CD1c-positive myeloid dendritic cell (primary cell): Measurements from ENCODE around the gene XRCC6.
"Not testable (repeated sequence)": the region's sequence is repeated elsewhere in the genome, so short reads cannot be mapped to it uniquely, and the experiment has no call there.

Source experiments
- DNase-seq: peaks from one replicate; pipeline ENCODE4 v3.0.0-alpha.2; 2016; ENCODE audit errors: extremely low spot score

XRCC6 gene

DNA sequence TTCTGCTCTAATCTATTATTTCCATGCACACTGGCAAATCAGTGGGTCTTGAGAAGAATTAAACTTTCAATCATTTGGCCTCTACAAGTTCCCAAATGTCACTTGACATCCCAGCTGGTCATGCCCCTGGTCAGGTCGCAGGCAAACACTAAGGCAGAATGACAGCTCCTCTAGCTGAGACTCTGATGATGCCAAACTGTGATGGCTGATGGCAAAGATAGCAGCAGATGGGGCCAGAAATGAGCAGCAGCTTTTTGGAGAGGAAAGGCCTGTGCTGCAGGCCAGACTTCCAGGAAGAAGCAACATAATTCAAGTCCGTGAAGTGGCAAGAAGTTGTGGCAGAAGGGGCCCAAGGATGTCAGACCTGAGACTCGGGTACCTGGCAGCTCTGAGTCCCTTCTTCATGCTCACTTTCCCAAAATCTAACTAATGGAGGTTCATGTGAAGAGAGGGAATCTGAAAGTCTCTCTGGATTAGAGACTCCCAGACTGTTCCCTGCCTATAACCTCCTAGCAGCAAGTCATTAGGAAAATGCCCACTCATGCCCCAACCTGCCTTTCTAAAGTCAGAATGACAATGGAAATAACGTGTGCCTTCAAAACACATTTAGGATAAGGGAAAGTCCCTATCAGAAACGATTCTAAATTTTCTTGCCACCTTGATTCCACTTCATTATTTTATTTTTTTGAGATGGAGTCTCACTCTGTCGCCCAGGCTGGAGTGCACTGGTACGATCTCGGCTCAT lies 22.0 kb upstream of the XRCC6 start:
- no peak for DNase-seq

DNA sequence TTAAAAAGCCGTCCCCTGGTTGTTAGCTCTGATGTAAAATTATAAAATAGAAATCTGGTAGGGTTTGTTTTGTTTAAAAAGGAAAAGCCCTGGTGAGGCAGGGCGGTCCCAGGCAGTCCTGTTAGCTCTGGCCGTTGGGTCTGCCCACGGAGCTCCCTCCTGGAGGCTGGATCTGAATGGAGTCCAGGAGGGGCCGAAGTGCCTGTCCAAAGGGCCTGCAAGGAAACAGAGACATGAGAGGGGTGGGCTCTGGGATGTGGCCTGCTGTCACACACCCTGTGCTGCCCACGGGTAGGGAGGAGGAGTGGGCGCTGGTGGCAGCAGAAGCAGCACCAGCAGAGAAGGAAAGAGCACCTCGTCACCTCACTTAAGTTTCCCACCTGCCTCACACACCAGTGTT lies 20.1 kb upstream of the XRCC6 start:
- DNase-seq: no peak

DNA sequence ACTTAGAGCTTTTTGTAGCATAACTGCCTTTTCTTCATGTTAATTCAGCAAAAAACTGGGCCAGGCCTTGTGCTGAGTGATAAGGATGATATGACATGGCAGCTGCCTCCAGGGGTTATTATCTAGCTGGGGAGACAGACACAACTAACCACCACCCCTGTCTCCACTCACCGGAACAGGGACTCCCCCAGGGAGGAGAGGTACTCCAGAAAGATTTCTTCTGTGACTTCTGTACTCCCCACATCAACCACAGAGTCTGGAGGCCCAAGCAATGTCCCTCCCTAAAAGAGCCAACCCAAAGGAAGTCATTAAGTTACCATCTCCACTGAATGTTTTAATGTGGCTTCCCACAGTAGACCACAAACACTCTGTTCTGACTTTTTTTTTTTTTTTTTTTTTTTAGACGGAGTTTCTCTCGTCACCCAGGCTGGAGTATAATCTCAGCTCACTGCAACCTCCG lies 17.2 kb upstream of the XRCC6 start:
- no peak for DNase-seq

DNA sequence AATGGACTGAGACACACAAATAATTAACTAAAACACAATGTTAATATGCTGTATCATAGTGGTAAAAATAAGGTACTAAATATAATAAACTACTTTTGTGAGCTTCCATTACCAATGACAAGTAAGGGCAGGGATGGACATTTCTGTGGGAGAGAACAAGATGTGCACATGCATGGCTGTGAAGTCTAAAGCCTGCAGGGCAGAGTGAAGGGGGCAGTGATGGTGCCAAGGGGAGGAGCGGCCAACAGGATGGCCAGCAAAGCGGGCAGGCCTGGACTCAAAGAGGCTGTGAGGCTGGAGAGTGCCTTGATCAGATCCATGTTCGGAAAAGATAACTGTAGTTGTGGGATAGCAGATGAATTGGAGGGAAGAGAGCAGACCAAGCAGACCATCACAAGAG lies 12.7 kb upstream of the XRCC6 start:
- no peak for DNase-seq

DNA sequence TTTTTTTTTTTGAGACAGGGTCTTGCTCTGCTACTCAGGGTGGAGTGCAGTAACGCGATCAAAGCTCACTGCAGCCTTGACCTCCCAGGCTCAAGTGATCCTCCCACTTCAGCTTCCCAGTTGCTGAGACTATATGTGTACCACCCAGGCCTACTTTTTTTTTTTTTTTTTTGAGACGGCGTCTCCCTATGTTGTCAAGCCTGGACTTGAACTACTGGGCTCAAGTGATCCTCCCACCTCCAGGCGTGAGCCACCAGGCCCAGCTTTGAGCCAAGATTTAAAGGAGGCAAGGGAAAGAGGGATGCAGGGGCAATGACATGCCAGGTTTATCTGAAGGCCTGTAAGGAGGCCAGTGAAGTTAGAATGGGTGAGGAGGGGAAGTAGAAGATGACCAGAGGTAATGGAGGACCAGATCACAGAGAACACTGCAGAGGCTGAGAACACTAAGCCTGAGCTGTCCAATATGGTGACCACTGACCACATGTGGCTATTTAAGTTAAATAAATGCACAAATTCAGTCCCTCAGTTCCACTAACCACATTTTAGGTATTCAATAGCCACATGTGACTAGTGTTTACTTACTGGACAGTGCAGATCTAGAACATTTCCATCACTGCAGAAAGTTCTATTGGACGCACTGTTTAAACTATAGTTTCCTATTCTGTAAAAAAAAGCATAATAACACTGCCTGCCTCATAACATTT lies 8.3 kb upstream of the XRCC6 start:
- no peak for DNase-seq

DNA sequence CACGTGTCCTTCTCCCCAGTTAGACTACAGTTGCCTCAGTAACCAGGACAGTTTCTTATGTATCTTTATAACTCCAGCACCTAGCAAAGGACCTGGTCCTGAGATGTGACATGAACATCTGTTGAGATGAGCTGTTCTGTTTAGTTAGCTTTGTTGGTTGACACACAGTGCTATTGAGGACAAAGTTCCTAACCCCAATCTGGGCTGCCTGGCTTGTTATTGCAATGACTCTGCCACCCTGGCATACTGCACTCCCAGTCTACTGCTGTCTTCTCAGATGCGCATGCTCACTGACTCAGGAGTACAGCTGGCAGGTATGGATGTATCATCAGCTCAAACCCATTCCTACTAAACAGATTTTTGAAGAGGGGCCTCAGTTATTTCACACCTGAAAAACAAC lies 7.6 kb upstream of the XRCC6 start:
- no peak for DNase-seq

DNA sequence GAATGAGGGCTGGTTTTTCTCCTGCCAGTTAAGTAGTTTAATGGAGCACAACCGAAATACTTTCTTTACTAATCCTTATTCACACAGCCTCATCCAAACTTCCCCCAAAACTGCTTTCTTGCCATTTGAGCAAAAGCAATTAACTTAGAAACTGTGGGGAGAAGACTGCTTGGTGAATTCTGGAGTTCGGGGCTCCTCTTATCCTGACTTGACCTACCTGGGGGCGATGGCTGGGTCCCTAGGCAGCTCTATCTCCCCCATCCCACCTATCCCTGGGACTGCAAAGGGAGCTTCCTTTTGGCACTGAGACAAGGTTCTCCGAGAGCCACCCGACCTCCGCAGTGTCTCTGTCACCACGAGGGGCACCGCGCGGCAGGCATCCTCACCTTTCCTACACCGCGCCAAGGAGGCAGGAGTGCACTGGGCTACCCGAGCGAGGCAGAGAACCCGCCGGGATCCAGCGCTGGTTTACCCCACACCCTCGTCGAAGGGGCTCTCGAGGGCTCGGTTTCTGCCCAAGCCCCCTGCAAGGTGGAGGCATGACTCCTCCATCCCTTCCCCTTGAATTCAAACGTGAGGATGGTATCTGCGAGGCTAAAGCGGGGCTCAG lies 1.0 kb upstream of the XRCC6 start:
- peak; percentile 40 for DNase-seq

DNA sequence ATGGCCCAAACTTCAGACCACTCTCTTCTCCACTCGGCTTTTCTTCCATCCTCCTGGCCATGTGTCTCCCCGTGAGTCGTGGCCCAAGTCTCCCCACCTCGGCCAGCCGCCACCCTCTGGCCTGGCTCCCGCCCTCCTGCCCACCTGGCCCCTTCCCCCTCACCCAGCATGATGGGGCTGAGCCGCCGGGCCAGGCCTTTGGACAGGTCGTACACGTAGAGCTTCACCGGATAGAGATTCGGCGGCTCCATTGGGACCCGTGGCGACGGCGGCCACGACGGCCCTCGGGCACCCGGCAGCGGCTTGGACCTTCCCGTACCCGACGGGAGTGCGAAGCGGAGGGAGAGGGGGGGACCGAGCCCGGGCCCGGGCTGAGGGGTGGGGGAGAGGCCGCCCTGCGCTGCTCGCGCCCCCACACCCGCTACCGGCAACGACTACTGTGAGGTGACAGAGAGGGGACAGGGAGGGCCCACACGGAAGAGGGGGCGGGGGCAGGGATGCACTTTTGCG lies 451 bp upstream of the XRCC6 start, which contains the start of gene DESI1:
TSS of gene DESI1 (minus strand) at position 455 of the 510 bp plus-strand sequence. CDS start at position 251, 204 bp downstream.
- DNase-seq: no peak

DNA sequence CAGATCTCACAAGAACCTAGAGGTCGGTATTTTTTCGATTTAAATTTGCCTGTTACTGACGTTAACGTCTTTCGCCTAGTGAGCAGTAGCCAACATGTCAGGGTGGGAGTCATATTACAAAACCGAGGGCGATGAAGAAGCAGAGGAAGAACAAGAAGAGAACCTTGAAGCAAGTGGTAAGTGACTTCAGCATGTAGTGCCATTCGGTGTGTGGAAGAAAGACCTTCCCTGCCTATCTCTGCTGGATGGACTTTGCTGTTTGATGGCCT lies 750 bp downstream of the XRCC6 start:
- DNase-seq: no peak

DNA sequence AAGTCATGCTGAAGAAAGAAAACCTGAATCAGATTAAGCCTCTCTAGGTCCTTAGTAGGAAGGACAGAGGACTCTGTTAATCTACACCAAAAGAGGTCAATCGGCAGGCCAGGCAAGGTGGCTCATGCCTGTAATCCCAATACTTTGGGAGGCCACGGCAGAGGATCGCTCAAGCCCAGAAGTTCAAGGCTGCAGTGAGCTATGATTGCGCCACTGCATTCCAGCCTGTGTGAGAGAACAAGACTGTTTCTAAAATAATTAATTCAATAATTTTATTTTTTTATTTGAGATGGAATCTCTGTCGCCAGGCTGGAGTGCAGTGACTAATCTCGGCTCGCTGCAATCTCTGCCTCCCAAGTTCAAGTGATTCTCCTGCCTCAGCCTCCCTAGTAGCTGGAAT lies 4.5 kb downstream of the XRCC6 start:
- no peak for DNase-seq

DNA sequence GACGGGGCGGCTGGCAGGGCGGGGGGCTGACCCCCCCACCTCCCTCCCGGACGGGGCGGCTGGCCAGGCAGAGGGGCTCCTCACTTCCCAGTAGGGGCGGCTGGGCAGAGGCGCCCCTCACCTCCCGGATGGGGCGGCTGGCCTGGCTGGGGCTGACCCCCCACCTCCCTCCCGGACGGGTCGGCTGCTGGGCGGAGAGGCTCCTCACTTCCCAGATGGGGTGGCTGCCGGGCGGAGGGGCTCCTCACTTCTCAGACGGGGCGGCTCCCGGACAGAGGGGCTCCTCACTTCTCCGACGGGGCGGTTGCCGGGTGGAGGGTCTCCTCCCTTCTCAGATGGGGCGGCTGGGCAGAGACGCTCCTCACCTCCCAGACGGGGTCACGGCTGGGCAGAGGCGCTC lies 10.0 kb downstream of the XRCC6 start:
- DNase-seq: not testable (repeated sequence)

DNA sequence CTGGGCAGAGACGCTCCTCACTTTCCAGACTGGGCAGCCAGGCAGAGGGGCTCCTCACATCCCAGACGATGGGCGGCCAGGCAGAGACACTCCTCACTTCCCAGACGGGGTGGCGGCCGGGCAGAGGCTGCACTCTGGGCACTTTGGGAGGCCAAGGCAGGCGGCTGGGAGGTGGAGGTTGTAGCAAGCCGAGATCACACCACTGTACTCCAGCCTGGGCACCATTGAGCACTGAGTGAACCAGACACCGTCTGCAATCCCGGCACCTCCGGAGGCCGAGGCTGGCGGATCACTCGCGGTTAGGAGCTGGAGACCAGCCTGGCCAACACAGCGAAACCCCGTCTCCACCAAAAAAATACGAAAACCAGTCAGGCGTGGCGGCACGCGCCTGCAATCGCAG lies 10.5 kb downstream of the XRCC6 start:
- DNase-seq: not testable (repeated sequence)

DNA sequence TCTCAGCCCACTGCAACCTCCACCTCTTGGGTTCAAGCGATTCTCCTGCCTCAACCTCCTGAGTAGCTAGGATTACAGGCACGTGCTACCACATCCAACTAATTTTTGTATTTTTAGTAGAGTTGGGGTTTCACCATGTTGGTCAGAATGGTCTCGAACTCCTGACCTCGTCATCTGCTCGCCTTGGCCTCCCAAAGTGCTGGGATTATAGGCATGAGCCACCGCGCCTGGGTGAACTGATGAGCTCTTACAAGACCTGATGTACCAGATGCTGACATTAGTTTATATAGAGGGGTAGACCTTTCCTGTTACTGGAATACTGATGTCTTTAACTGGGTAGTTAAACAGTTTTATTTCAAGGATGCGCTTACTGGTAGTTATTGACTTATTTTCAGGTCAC lies 13.5 kb downstream of the XRCC6 start:
- not testable (repeated sequence) for DNase-seq

DNA sequence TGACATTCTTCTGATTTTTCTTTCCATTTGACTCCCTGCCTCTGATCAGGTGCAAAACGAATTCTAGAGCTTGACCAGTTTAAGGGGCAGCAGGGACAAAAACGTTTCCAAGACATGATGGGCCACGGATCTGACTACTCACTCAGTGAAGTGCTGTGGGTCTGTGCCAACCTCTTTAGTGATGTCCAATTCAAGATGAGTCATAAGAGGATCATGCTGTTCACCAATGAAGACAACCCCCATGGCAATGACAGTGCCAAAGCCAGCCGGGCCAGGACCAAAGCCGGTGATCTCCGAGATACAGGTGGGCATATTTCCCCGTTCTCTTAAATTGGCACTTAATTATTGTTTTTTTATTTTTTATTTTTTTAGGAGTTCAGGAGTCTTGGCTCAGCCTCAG lies 15.4 kb downstream of the XRCC6 start:
- no peak for DNase-seq

DNA sequence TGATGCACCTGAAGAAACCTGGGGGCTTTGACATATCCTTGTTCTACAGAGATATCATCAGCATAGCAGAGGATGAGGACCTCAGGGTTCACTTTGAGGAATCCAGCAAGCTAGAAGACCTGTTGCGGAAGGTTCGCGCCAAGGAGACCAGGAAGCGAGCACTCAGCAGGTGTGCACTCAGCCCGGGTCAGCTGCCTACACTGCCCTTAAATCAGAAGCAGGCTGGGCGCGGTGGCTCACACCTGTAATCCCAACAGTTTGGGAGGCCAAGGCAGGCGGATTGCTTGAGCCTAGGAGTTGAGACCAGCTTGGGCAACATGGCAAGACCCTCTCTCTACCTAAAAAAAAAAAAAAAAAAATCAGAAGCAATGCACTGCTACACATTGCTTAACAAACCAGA lies 16.5 kb downstream of the XRCC6 start:
- DNase-seq: not testable (repeated sequence)

DNA sequence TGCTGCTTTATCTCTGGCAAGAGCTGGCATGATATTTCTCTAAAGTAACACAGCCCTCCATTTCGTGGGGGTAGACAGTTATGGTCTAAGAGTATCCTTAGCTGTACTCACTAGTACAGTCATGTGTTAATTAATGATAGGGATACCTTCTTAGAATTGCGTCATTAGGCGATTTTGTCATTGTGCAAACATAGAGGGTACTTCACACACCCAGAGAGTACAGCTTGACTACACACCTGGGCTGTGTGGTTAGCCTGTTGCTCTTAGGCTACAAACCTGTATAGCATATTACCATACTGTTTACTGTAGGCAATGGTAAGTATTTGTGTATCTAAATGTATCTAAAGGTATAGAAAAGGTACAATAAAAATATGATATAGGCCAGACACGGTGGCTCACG lies 17.0 kb downstream of the XRCC6 start:
- no peak for DNase-seq

DNA sequence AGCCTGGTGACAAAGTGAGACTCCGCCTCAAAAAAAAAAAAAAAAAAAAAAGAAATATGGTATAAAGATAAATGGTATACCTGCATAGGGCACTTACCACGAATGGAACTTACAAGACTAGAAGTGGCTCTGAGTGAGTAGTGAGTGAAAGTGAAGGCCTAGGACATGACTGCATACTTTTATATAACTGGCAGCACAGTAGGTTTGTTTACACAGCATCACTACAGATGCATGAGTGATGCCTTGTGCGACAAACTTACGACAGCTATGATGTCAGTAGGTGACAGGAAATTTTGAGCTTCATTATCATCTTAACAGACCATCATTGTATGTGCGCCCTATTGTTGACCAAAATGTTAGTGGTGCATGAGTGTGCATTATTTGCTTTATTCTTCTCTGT lies 17.7 kb downstream of the XRCC6 start:
- DNase-seq: no peak

DNA sequence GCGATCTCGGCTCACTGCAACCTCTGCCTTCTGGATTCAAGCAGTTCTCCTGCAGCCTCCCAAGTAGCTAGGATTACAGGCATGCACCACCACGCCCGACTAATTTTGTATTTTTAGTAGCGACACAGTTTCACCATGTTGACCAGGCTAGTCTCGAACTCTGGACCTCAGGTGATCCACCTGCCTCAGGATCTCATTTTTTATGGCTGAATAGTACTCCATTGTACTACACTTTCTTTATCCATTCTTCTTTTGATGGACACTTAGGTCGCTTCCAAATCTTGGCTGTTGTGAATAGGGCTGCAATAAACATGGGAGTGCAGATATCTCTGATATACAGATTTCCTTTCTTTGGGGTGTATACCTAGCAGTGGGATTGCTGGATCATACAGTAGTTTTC lies 20.8 kb downstream of the XRCC6 start:
- DNase-seq: no peak

DNA sequence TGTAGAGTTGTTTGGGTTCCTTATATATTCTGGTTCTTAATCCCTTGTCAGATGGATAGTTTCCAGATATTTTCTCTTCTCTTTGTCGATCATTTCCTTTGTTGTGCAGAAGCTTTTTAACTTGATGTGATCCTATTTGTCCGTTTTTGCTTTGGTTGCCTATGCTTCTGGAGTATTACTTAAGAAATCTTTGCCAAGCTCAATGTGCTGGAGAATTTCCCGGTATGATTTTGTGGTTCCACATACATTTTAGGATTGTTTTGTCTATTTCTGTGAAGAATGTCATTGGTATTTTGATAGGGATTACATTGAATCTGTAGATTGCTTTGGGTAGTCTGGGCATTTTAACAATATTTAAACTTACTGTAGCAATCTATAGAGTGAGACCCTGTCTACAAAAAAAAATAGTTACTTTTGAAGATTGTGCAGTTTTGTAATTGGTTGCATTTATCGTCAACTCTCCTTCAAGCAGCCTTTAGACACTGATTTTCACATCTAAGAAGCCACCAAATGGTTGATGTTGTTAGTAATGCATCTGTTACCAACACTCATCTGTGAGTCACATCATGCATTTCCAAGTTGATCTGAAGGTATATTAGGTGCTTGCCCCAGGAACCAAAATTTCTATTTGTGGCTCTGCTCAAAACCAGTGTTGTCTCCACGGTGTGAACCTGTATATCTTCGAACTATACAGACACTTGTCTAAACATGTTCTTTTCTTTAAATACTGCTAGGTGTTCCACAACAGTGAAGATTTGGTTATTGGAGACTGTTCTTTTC lies 21.4 kb downstream of the XRCC6 start:
- DNase-seq: no peak

DNA sequence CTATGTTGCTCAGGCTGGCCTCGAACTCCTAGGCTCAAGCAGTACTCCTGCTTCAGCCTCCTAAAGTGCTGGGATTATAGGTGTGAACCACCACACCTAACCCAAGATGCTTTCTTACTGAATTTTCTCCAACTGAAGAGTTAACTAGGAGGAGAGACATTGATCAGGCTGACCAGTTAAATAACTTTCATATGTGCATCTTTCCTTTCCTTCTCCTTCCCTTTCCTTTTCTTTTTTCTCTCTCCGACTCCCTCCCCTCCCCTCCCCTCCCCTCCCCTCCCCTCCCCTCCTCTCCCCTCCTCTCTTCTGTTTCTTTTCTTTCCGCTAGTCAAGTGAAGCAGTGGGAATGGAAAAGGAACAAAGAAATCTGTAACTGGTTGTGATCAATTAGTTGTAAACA lies 26.7 kb downstream of the XRCC6 start:
- no peak for DNase-seq

DNA sequence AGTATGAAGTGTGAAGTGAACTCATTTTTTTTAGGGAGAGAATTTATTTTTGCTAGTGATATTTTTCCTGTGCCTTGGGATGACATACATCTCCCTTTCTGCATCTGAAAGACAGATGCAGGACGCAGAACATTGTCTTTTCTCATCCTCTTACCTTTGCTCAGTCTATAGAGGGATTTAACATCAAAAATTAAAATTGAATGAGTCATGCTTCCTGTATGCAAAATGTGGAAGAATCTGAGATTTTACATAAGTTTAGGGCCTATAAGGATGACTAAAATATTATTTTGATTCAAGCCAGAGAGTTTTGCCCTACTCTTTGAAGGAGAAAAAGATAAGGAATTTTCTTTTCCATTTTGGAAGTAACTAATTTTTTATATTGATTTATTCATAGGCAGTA lies 27.3 kb downstream of the XRCC6 start:
- DNase-seq: no peak

DNA sequence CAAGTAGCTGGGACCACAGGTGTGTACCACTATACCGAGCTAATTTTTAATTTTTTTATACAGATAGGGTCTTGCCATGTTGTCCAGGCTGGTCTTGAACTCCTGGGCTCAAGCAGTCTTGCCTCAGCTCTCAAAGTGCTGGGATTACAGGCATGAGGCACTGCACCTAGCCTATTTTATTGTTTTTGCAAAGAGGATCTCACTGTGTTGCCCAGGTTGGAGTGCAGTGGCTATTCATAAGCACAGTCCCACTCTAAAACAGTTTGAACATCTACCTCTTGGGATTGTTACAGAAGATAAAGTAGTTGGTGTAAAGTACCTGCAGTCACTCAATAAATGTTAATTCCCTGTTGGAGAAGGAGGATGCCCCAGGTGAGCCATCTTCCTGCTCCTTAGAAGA lies 29.1 kb downstream of the XRCC6 start:
- DNase-seq: no peak
